GM18520 (cell line): ENCODE data around the gene RHOV.

Source experiments
- ATAC-seq: cut with Tn5 transposase; IDR thresholded peaks from one replicate; pipeline ENCODE4 v1.9.1; 2021; ENCODE audit not compliant: unreplicated experiment

Gene RHOV

GRCh38 chr15:40904552-40905201 is 30.6 kb upstream of the RHOV start:
- no peak for ATAC-seq

- ATAC-seq = no peak
Observed at GRCh38 chr15:40902605-40903561, 28.8 kb upstream of the RHOV start.

GRCh38 chr15:40901053-40901443 is 27.0 kb upstream of the RHOV start:
- ATAC-seq = no peak

- no peak for ATAC-seq
Observed at GRCh38 chr15:40900256-40901052, 26.4 kb upstream of the RHOV start.

- ATAC-seq = no peak
Observed at GRCh38 chr15:40899536-40900207, 25.6 kb upstream of the RHOV start.

- ATAC-seq = no peak
Observed at GRCh38 chr15:40894681-40895448, 20.8 kb upstream of the RHOV start.

- peak; percentile 87 for ATAC-seq
Observed at GRCh38 chr15:40893733-40894680, 20.0 kb upstream of the RHOV start, which contains the start of gene VPS18. Gene VPS18 (plus strand): TSS chr15:40894450. CDS start chr15:40894769, 319 bp downstream.

- no peak for ATAC-seq
Observed at GRCh38 chr15:40893019-40893670, 19.1 kb upstream of the RHOV start.

GRCh38 chr15:40892447-40893012 is 18.5 kb upstream of the RHOV start:
- no peak for ATAC-seq

- ATAC-seq = no peak
Observed at GRCh38 chr15:40891810-40892446, 17.9 kb upstream of the RHOV start.

GRCh38 chr15:40891138-40891537 is 17.1 kb upstream of the RHOV start:
- ATAC-seq = no peak

- ATAC-seq = no peak
Observed at GRCh38 chr15:40889112-40889511, 15.1 kb upstream of the RHOV start.

- no peak for ATAC-seq
Observed at GRCh38 chr15:40886586-40886985, 12.6 kb upstream of the RHOV start.

GRCh38 chr15:40881351-40881750 is 7.3 kb upstream of the RHOV start:
- no peak for ATAC-seq

GRCh38 chr15:40879609-40880008 is 5.6 kb upstream of the RHOV start:
- ATAC-seq = no peak

GRCh38 chr15:40878785-40879184 is 4.8 kb upstream of the RHOV start:
- ATAC-seq = peak; percentile 48

GRCh38 chr15:40877694-40878093 is 3.7 kb upstream of the RHOV start:
- no peak for ATAC-seq
